Neural cell (in vitro differentiated cells): ENCODE results near the gene SLC29A3. TPM values are rescaled to one million over a fixed set of nuclear protein-coding genes. Genes with fewer than 3 reads are reported as not detected.

Experiments used
- H2AFZ ChIP-seq: fragments of 200-600, 300-800 bp; sonication (generic), shearing (Covaris generic); 2 replicates; pipeline ENCODE4 v1.6.0; 2014; ENCODE audit warnings: low read depth, mild to moderate bottlenecking, antibody characterized with exemption, low read length, moderate library complexity
- H3F3A ChIP-seq: fragments of 200-600 bp; shearing (Covaris generic); 2 replicates; pipeline ENCODE4 v1.6.1; 2016; ENCODE audit warnings: mild to moderate bottlenecking, moderate library complexity, mixed read lengths, antibody characterized with exemption, low read length; ENCODE audit not compliant: insufficient read depth, poor library complexity, severe bottlenecking
- H3K27ac ChIP-seq: fragments of 200-600, 300-800 bp; sonication (generic), shearing (Covaris generic); 2 replicates; pipeline ENCODE4 v1.5.1; 2014; ENCODE audit warnings: mild to moderate bottlenecking, low read length, moderate library complexity
- H3K27me3 ChIP-seq: fragments of 300-800, 200-600 bp; sonication (generic), shearing (Covaris generic); 2 replicates; pipeline ENCODE4 v1.6.0; 2014; ENCODE audit warnings: mild to moderate bottlenecking, low read depth, low read length, moderate library complexity; ENCODE audit not compliant: insufficient read depth
- H3K36me3 ChIP-seq: fragments of 300-800, 200-600 bp; sonication (generic), shearing (Covaris generic); 2 replicates; pipeline ENCODE4 v1.5.1; 2014; ENCODE audit warnings: mild to moderate bottlenecking, antibody characterized with exemption, low read length, moderate library complexity; ENCODE audit not compliant: insufficient read depth
- H3K4me2 ChIP-seq: fragments of 300-800, 200-600 bp; sonication (generic), shearing (Covaris generic); 2 replicates; pipeline ENCODE4 v1.6.0; 2014; ENCODE audit warnings: mild to moderate bottlenecking, low read length
- H3K4me3 ChIP-seq: fragments of 300-800, 200-600 bp; sonication (generic), shearing (Covaris generic); 2 replicates; pipeline ENCODE4 v1.5.1; 2014; ENCODE audit warnings: mild to moderate bottlenecking, low read length, moderate library complexity
- H3K79me2 ChIP-seq: fragments of 200-600 bp; shearing (Covaris generic); replicated peaks from 2 replicates; pipeline ENCODE4 v1.6.0; 2014; ENCODE audit warnings: mild to moderate bottlenecking, low read length, moderate library complexity; ENCODE audit not compliant: insufficient read depth
- H3K9ac ChIP-seq: fragments of 300-800, 200-600 bp; sonication (generic), shearing (Covaris generic); 2 replicates; pipeline ENCODE4 v1.6.1; 2016; ENCODE audit warnings: mild to moderate bottlenecking, low read length, mixed read lengths
- H3K9me2 ChIP-seq: fragments of 200-600 bp; shearing (Covaris generic); 2 replicates; pipeline ENCODE4 v1.6.1; 2016; ENCODE audit warnings: mild to moderate bottlenecking, low read length, mixed read lengths; ENCODE audit not compliant: insufficient read depth
- H3K9me3 ChIP-seq: fragments of 200-600, 300-800 bp; sonication (generic), shearing (Covaris generic); 2 replicates; pipeline ENCODE4 v1.6.1; 2016; ENCODE audit warnings: mild to moderate bottlenecking, mixed run types, low read length, moderate library complexity, mixed read lengths
- H4K20me1 ChIP-seq: fragments of 200-600 bp; shearing (Covaris generic); 2 replicates; pipeline ENCODE4 v1.6.1; 2016; ENCODE audit warnings: mild to moderate bottlenecking, mixed run types; ENCODE audit not compliant: insufficient read depth
- EP300 ChIP-seq: fragments of 450-650 bp; conservative IDR thresholded peaks from 2 replicates; pipeline ENCODE4 v1.6.1; 2014; ENCODE audit warnings: antibody characterized with exemption, mild to moderate bottlenecking, moderate library complexity; ENCODE audit not compliant: poor library complexity, severe bottlenecking
- EZH2 ChIP-seq: fragments of 200-600, 300-800 bp; shearing (Covaris generic), sonication (generic); IDR thresholded peaks from 2 replicates; pipeline ENCODE4 v1.6.1; 2014; ENCODE audit warnings: antibody characterized with exemption, low read length, borderline replicate concordance, mild to moderate bottlenecking; ENCODE audit not compliant: insufficient read depth, poor library complexity, severe bottlenecking
- MXI1 ChIP-seq: fragments of 450-650 bp; conservative IDR thresholded peaks from 2 replicates; pipeline ENCODE4 v1.6.1; 2014; ENCODE audit warnings: antibody characterized with exemption, mild to moderate bottlenecking; ENCODE audit not compliant: poor library complexity, severe bottlenecking
- POLR2AphosphoS5 ChIP-seq: IDR thresholded peaks from 2 replicates; pipeline ENCODE4 v1.6.1; 2012
- RAD21 ChIP-seq: fragments of 450-650 bp; conservative IDR thresholded peaks from 2 replicates; pipeline ENCODE4 v1.6.1; 2014; ENCODE audit warnings: antibody characterized with exemption, mild to moderate bottlenecking, moderate library complexity
- SMC3 ChIP-seq: fragments of 450-650 bp; conservative IDR thresholded peaks from 2 replicates; pipeline ENCODE4 v1.6.1; 2014; ENCODE audit warnings: antibody characterized with exemption, mild to moderate bottlenecking, moderate library complexity; ENCODE audit not compliant: poor library complexity
- TAF1 ChIP-seq: IDR thresholded peaks from 2 replicates; pipeline ENCODE4 v1.6.1; 2012; ENCODE audit warnings: low read depth
- polyA plus RNA-seq: library from polyadenylated mRNA; depleted of rRNA; stranded (reverse); fragments of >200 nt; gene quantifications from 2 replicates; pipeline ENCODE4 v1.2.3, GENCODE V29; 2014
- TF ChIP-seq, protein P1 (sequence below): IDR thresholded peaks from 2 replicates; pipeline ENCODE4 v1.6.1; 2012; ENCODE audit warnings: borderline replicate concordance
- TF ChIP-seq, protein P2 (sequence below): fragments of 450-650 bp; IDR thresholded peaks from 2 replicates; pipeline ENCODE4 v1.5.1; 2014; ENCODE audit warnings: antibody characterized with exemption, mild to moderate bottlenecking, moderate library complexity; ENCODE audit not compliant: poor library complexity, severe bottlenecking

Gene SLC29A3
- polyA plus RNA-seq, 1 donor from 2014 or later, result 2.3 TPM

DNA sequence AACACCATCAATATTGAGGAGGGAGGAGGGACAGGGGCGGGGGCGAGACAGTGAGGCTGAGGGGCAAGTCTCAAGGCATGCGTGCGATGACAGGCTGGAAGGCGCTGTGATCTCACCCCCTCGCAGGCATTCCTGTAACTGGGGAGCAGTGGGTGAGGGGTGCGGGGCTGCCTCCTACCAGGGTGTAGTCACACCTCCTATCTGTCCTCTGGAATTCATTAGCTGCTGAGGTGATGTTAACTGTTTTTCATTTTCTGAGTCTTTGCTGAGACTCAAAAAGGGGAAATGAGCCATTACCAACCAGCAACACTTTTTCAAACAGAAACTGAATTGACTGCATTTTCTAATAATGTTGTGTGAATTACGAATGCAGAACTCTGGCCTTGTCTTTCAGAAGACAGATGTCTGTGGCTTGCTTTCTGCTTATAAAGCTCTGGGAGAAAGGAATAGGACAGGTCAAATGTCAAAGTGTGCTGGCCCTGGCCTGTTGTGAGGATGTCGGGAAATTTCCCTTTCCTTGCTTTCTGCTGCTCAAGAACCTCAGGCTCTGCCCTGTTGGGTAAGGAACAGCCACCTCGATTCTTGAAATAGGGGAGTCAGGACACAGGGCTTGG, 53.9 kb downstream of the SLC29A3 start:
- H3K4me3 ChIP-seq, result no peak overlapping the region
- H3K9me2 ChIP-seq, result no peaks in the 10 kb centered on the region
- H3K27ac ChIP-seq, result no peak overlapping the region
- no peak overlapping the region for H3K9ac ChIP-seq
- H3K4me2 ChIP-seq, result no peak overlapping the region
- no peaks in the 10 kb centered on the region for H4K20me1 ChIP-seq
- TF ChIP-seq, protein P1, sequence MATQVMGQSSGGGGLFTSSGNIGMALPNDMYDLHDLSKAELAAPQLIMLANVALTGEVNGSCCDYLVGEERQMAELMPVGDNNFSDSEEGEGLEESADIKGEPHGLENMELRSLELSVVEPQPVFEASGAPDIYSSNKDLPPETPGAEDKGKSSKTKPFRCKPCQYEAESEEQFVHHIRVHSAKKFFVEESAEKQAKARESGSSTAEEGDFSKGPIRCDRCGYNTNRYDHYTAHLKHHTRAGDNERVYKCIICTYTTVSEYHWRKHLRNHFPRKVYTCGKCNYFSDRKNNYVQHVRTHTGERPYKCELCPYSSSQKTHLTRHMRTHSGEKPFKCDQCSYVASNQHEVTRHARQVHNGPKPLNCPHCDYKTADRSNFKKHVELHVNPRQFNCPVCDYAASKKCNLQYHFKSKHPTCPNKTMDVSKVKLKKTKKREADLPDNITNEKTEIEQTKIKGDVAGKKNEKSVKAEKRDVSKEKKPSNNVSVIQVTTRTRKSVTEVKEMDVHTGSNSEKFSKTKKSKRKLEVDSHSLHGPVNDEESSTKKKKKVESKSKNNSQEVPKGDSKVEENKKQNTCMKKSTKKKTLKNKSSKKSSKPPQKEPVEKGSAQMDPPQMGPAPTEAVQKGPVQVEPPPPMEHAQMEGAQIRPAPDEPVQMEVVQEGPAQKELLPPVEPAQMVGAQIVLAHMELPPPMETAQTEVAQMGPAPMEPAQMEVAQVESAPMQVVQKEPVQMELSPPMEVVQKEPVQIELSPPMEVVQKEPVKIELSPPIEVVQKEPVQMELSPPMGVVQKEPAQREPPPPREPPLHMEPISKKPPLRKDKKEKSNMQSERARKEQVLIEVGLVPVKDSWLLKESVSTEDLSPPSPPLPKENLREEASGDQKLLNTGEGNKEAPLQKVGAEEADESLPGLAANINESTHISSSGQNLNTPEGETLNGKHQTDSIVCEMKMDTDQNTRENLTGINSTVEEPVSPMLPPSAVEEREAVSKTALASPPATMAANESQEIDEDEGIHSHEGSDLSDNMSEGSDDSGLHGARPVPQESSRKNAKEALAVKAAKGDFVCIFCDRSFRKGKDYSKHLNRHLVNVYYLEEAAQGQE, result no peak
- TF ChIP-seq TAF1, result no peak
- H3F3A ChIP-seq, result no peaks in the 10 kb centered on the region
- no peaks in the 10 kb centered on the region for H3K9me3 ChIP-seq
- no peaks in the 10 kb centered on the region for H3K27me3 ChIP-seq
- H3K36me3 ChIP-seq, result no peaks in the 10 kb centered on the region
- H3K79me2 ChIP-seq, result no peaks in the 10 kb centered on the region
- H2AFZ ChIP-seq, result no peak overlapping the region

DNA sequence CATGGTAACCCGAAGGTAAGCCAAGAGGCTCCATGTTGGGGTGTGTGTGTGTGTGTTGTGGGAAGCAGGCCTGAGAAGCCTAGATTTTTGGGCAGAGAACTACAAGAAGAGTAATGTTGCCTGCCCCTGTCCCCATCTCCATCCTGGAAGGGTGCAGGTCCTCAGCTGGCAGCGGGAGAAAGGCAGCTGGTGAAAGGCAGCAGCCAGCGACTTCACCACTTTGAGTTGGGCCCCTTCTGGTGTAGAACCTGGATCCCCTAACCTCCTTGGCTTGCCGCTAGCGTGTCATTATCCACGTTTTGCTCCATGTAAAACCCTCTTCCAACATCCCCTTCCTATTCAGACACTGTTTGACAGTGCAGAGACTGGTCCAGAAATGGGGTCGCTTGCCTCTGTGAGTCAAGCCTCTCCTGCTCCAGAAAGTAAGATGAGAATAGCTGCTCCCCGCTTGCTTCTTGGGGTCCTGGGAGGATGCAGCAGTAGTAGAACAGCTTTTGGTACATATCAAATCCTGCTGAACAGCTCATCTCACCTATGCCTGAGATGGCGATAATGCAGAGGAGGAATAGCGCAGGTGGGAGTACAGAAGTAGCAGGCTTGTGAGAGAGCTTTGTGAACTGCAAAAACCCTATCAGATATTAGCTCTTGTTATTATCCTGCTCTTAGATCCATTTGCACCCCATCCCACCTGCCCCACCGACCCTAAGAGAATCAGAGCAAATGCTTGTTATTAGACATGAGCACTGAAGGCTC, 55.6 kb downstream of the SLC29A3 start:
- H3K4me3 ChIP-seq, result no peak overlapping the region
- H3K9me3 ChIP-seq, result no peaks in the 10 kb centered on the region
- no peak overlapping the region for H3K9ac ChIP-seq
- TF ChIP-seq RAD21 (no peak), TAF1 (no peak), MXI1 (no peak), EZH2 (no peak), POLR2AphosphoS5 (no peak), EP300 (no peak), SMC3 (no peak)
- TF ChIP-seq, protein P1, result no peak
- TF ChIP-seq, protein P2, sequence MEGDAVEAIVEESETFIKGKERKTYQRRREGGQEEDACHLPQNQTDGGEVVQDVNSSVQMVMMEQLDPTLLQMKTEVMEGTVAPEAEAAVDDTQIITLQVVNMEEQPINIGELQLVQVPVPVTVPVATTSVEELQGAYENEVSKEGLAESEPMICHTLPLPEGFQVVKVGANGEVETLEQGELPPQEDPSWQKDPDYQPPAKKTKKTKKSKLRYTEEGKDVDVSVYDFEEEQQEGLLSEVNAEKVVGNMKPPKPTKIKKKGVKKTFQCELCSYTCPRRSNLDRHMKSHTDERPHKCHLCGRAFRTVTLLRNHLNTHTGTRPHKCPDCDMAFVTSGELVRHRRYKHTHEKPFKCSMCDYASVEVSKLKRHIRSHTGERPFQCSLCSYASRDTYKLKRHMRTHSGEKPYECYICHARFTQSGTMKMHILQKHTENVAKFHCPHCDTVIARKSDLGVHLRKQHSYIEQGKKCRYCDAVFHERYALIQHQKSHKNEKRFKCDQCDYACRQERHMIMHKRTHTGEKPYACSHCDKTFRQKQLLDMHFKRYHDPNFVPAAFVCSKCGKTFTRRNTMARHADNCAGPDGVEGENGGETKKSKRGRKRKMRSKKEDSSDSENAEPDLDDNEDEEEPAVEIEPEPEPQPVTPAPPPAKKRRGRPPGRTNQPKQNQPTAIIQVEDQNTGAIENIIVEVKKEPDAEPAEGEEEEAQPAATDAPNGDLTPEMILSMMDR, result no peak
- H2AFZ ChIP-seq, result no peak overlapping the region
- H3F3A ChIP-seq, result no peaks in the 10 kb centered on the region
- H3K27me3 ChIP-seq, result no peaks in the 10 kb centered on the region
- no peak overlapping the region for H3K27ac ChIP-seq
- no peaks in the 10 kb centered on the region for H3K79me2 ChIP-seq
- H3K36me3 ChIP-seq, result no peaks in the 10 kb centered on the region
- H3K4me2 ChIP-seq, result no peak overlapping the region
- no peaks in the 10 kb centered on the region for H4K20me1 ChIP-seq
- H3K9me2 ChIP-seq, result no peaks in the 10 kb centered on the region
